ENCODE measurements around the gene PCLO.

The PCLO gene, protein sequence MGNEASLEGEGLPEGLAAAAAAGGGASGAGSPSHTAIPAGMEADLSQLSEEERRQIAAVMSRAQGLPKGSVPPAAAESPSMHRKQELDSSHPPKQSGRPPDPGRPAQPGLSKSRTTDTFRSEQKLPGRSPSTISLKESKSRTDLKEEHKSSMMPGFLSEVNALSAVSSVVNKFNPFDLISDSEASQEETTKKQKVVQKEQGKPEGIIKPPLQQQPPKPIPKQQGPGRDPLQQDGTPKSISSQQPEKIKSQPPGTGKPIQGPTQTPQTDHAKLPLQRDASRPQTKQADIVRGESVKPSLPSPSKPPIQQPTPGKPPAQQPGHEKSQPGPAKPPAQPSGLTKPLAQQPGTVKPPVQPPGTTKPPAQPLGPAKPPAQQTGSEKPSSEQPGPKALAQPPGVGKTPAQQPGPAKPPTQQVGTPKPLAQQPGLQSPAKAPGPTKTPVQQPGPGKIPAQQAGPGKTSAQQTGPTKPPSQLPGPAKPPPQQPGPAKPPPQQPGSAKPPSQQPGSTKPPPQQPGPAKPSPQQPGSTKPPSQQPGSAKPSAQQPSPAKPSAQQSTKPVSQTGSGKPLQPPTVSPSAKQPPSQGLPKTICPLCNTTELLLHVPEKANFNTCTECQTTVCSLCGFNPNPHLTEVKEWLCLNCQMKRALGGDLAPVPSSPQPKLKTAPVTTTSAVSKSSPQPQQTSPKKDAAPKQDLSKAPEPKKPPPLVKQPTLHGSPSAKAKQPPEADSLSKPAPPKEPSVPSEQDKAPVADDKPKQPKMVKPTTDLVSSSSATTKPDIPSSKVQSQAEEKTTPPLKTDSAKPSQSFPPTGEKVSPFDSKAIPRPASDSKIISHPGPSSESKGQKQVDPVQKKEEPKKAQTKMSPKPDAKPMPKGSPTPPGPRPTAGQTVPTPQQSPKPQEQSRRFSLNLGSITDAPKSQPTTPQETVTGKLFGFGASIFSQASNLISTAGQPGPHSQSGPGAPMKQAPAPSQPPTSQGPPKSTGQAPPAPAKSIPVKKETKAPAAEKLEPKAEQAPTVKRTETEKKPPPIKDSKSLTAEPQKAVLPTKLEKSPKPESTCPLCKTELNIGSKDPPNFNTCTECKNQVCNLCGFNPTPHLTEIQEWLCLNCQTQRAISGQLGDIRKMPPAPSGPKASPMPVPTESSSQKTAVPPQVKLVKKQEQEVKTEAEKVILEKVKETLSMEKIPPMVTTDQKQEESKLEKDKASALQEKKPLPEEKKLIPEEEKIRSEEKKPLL (N-terminal part only)

DNA sequence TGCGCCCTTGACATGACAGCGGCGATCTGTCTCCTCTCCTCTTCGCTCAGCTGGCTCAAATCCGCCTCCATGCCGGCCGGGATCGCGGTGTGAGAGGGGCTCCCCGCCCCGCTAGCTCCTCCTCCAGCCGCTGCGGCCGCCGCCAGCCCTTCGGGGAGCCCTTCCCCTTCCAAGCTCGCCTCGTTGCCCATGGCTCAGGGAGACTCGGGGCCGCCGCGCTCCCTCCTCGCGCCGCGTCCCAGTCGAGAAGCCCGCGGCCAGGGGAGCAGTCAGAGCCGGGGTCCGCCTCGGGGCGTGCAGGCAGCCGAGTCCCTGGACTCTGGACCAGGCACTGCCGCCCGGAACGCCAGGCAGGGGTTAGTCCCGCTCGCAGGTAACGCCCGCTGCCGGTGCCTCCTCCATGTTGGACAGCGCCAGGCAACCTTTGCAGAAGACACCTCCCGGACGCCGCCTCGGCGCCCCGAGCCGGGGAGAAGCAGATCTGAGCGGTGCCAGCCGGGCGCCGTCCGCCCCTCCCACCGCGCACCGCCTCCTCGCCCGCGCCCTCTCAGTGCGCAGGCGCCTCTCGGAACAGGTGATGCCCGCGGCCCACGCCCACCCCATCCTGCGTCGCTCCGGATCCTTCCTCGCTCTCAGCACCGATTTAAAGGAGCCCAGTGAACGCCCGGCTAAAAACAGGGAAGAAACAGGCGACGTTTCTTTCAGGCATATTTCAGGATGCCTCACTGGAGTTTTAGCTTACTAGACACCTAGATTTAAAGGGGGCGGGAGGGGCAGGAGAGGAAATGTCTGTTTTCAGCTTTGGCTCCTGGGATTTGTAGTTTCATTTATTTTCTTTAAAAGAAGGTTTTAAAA lies at the start of gene PCLO:
PCLO (minus strand) TSS at position 483 of the 855 bp plus-strand sequence; CDS start at position 191, 292 bp downstream.
- peak; percentile 97 for DNase-seq

DNA sequence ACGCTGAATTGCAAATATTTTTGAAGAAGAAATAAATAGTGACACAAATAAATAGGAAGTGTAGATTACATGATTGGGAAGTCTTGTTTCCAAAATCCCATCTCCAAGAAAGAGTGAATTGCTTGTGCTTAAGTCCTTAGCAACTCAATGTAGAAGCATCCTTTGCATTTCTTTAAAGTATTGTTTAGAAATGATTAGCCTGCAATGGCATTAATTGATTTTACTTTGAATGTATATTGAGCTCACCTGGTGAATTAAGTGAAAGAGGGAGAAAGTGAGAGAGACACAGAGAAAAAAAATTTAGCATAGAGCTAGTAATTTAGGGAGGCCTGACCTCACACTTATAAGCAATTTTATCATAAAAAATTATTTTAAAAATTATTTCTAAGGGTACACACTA lies 49.0 kb upstream of the PCLO start:
- DNase-seq, result no peak

DNA sequence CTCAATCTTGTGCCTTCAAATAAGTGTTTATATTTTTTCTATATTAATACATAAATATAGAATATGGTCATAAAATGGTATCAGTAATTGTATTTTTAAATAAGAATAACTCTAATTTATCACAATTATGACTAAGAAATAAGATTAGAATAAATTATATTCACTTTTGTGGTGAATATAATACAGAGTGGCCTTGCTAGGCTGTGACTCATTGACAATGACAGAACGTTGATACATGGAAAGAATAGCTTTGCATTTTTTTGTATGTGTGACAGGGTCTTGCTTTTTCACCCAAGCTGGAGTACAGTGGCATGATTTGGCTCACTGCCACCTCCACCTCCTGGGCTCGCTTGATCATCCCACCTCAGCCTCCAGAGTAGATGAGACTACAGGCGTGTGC lies 47.8 kb upstream of the PCLO start:
- no peak for DNase-seq

DNA sequence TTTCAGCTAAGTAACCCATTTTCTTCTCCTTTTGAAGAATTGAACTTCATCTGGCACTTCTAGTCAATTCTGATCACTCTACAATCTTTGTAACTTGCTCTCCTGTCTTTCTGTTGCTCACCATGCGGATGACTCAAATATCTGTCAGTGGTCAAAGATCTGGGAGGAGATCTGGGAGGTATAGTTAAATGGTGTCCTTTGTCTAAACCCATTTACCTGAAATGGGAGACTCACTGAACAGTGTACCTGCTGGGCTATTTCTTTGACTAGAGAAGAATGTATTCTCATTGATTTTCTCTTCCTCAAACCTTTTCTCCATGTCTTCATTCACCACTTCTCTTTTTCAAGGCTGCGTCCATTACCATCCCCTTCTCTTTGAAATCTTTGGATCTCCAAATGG lies 42.0 kb upstream of the PCLO start:
- DNase-seq, result no peak

DNA sequence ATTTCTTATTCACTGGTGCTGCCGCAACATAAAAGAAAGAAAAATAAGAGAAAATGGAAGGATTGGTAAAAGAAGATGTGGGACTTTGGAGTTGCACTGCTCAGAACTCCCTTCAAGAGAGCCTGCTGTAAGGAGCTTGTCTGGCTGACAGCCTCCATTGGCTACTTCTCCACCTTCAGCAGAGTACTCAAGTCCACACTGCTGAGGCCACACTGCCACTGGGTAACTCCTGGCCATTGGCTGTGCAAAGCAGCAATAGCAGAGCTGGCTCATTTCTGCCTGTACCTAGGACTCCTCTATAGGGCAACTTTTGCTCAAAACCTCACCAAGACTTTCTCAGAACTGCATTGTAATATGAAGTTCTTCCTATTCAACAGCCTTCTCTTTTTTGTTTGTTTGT lies 38.7 kb upstream of the PCLO start:
- peak; percentile 33 for DNase-seq

DNA sequence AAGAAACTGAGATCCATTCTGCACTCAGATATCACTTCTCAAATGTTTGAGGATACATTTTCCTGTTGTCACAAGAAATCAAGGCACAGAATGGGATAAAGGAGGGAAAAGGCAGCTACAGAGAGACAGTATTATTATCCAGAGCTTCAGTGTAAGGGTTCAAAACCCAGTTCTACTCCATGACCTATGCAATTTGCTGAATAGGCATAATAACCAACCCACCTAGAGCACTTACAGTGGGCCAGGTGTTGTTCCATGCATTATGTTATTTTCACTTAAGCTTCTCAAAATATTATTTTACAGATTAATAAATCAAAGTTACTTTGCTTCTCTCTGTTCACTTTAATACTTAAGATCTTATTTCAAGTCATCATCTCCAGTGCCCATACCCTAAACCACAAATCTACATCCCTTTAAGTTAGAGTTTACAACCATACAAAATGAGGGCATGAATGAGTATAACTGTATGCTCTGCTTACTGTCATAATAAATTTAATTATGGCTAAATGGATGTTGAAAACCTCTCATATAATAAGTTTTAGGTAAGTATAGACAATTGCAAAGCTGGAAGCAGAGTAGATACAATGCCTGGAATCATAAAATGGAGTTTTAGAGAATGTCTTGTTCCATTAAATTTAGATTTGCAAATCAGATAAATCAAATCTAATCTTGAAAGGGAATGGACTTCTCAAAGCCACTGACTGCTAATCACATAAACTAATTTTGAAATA lies 28.1 kb upstream of the PCLO start:
- DNase-seq, result no peak

DNA sequence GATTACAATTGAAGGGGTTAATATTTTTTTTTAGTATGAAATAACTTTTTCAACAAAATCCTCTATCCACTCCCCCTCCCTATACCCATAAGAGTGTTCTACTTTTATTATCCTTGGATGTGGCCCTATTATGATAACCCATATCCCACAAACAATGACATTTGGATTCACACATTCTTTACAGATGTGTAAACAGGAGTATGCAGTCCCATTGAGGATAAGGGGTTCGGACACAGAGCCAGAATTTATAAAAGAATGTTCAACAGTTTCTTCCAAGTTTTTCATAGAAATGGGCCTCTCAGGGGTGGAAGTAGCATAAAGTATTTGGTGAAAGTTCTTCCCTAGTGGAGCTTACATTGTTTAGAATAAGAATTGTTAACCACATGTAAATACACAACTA lies 16.1 kb upstream of the PCLO start:
- DNase-seq, result no peak

DNA sequence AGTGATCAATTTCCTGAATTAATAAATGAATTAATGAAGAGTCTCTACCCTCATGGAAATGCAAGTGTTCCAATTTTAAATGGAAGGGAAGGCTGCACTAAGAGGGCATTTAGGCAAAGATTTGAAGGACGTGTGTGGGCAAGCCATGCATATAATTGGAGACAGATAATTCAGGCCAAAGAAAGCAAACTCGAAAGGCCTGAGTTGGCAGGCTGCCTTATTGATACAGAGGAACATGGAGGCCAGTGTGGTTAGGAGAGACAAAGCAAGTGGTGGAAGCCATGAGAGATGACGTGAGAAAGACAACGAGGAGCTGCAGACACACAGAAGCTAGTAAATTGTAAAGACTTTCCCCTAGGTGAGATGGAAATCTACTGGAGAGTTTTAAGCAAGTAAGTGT lies 15.4 kb upstream of the PCLO start:
- no peak for DNase-seq

DNA sequence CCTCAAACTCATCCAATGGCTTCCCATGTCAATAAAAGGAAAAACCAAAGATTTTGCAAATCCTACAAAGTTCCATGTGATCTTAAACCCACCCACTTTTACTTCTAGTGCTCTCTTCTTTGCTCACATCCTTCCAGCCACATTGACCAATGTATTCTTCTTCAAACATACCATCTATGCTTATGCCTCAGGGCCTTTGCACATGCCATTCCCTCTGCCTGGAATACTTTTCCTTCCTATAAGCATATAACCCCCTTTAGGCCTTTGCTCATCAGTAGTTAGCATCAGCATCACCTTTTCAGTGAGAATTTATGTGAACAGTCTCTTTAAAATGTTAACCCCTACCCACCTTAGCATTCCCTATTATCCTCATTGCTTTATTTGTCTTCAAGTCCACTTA lies 11.0 kb upstream of the PCLO start:
- no peak for DNase-seq

DNA sequence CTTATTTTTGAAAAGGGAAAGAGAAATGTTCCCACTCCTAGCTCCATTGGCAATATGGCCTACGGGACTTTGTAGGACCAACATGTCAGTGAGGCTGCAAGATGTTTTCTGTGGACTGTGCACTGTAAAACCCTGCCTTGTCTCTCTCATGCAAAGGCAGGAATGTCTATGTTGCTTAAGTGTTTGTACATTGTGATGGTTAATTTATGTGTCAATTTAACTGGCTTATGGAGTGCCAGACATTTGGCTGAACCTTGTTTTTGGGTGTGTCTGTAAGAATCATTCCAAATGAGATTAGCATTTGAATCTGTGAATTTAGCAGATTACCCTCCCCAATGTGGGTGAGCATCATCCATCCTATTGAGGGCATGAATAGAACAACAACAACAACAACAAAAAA lies 4.1 kb upstream of the PCLO start:
- peak; percentile 91 for DNase-seq

DNA sequence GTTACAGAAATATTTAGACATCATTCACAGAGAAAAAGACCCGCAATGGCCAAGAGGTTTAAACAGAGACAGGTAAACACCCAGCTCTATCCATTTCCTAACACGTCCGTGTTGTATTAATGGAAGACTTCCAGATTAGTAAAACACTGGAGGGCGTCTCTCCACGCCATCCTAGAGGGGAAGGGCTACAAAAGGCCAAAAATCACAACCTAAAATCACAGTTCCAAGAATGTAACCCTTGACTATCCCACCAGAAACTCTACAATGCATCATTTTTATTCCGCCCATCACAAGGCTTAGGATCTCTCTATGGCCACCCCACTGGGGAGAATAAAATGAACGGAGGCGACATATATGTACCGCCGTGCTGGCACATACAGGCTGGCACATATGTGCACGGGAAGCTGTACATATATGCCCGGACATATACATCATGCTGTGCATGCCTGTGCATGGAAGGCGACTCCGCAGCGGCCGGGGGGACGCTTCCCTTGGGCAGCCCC lies 734 bp downstream of the PCLO start:
- peak; percentile 61 for DNase-seq

DNA sequence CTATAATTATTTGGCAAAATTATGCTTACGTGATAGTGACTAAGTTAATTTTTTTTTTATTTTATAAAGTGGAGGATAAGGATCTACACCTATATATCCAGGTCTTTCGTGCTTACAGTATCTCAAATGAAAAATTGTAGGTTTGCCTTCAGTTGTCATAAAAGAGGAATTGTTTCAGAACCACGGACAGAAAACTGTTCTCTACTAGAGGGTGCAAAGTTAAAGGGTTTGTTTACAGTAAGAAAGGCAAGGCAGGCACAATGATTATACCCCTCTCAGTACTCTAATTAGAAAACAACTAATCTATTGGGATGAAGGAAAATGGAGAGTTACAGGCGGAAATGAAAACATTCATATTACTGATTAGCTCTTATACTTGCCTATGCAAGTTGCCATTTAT lies 1.5 kb downstream of the PCLO start:
- DNase-seq, result no peak

DNA sequence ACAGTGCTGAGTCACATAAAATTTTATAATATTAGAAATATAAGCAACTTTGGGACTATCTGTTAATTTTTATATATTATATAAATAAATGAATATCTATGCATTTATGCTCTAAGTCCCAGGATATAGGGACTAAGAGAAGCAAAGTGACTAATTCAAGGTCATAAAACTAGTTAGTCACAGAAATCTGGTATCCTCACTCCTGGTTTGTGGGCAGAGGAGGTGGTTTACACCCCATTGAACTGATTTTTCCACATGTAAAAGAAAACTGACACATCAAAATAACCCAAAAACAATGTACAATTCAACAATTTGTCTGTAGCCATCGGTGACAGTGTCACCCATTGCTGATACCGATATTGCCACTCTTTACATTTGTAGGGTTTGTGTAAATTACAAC lies 3.0 kb downstream of the PCLO start:
- no peak for DNase-seq

DNA sequence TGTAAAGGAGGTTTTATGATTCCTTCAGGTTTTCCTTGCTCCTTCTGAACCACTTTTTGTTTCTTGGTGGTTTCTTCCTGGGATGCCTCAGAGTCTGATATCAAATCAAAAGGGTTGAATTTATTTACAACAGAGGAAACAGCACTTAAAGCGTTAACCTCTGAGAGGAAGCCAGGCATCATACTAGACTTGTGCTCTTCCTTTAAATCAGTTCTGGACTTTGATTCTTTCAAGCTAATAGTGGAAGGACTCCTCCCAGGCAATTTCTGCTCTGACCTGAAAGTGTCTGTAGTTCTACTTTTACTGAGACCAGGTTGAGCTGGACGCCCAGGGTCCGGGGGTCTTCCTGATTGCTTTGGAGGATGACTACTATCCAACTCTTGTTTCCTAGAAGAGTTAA lies 6.7 kb downstream of the PCLO start:
- DNase-seq, result no peak

DNA sequence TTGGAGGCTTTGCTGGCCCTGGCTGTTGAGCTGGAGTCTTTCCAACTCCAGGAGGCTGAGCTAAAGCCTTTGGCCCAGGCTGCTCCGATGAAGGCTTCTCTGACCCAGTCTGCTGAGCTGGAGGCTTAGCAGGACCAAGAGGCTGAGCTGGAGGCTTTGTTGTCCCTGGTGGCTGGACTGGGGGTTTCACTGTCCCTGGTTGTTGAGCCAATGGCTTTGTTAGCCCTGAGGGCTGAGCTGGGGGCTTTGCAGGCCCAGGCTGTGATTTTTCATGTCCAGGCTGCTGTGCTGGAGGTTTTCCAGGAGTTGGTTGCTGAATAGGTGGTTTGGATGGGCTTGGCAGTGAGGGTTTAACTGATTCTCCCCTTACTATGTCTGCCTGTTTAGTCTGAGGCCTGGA lies 7.3 kb downstream of the PCLO start:
- DNase-seq, result peak; percentile 36

DNA sequence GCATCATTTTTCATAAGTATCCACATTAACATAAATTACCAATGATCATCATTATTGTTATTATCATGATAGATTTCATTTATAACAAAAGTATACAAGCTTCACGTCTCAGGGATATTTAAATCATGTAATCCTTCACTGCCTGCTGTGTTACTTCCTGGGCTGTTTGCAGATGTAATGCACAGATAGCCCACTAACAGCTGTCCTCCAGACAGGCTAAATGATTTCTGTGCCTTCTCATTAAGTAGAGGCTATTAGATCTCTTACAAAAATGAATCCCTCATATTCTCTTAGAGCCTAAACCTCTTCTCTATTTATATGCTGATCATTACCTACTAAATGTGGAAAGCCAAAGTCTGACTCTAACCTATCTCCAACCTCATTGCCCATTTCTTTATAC lies 9.3 kb downstream of the PCLO start:
- peak; percentile 41 for DNase-seq

DNA sequence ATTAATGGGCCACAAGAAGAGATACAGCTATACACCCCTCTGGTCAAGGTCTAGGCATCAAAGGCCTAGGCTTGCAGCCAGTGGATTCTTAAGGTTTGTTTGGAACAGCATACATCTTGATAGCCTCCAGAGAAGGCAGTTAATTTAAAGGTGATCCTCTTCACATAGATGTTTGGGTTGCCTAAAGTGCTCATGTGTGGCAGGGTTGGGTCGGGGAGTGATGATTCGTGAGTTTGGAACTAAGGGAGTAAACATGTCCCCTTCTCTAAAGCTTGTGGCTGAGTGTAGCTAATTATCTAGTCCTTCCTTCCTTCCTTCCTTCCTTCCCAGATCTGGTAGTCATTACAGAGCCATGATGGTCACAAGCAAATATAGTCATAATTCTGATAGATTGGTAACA lies 12.4 kb downstream of the PCLO start:
- no peak for DNase-seq

DNA sequence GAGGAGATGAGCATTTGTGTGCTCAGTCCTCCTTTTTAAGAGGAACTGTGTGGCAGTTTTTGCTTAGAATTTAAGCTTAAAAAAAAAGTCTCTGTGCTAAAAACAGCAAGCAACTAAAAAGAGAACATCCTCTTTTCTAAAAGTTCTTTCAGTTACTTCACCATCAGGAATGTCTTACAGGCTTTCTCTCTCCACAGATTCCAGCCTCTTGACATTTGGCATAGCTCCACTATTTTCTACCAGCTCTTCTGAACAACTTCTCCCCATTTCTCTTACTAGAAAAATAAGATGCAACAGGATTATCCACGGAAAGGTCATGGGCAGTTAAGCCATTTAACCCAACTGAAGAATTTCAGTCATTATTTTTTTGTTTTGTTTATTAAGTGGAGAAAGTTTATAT lies 13.2 kb downstream of the PCLO start:
- no peak for DNase-seq

DNA sequence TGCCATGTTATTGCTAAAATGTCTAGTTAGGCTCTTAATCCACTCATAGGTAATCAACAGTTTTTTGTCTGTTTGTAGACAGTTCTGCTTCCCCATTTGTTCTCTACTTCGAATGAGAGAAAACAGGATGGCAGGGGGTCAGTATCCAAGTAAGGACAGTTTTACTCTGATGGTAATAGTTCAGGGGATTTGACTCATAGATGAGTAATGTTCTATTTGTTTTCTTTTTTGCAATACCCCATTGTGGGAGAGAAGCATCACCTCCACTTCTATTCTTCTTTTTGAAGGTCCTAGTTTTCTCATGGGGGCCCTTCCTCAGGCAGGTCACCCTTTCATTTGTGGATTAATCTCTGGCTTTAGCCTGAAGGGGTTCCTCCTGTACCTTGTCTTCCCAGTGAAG lies 13.9 kb downstream of the PCLO start:
- DNase-seq, result no peak

DNA sequence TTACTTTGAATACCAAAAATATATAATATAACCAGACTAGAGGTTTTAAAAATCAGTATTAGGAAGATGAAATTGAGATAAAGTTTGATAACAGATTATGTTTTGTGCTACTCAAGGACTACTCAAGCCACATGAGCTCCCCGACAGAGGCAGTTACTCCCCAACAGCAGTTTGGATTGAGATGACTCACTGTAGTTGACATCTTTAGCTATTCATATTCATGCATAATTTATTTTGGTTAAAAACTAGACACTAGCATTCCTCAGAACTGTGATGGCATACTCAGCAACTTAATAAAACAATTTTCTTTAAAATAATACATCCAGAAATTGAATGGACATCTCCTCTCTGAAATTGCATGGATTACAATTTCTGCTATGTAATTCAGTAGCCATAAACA lies 19.6 kb downstream of the PCLO start:
- DNase-seq, result no peak

DNA sequence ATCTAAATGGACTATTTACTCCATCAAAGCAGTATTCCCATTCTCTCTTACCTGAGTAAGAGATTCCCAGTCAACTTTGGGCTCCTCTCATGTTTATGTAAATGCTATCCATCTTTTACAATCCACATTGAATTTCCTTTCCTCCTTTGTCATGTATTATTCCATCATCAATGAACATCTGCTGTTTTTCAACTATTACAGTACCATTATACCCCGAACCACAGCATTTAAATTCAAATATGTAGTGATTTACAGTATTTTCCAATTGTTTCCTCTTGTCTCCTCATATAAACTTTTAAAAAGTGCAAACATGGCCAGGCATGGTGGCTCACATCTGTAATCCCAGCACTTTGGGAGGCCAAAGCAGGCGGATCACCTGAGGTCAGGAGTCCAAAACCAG lies 20.3 kb downstream of the PCLO start:
- no peak for DNase-seq

DNA sequence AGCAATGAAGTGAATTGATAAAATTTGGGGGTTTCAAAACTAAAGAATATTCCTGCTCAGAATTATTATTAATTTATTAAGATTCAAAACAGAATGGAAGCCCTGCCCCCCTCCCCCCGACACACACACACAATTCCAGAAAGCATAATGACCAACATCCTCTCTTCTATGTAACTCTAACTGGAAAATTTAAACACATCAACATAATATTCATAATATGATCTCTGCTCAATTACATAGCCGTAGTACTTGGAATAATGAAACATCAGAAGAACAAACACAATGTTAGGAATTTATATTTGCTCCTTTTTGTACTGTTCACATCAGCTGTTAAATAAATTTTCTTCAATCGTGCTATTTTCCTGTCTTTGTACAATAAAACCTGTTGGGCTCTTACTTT lies 20.8 kb downstream of the PCLO start:
- DNase-seq, result no peak

Measured in NCI-H82 (cell line).